HepG2 (cell line): ENCODE data around the gene UCKL1. TPM values are rescaled to one million over a fixed set of nuclear protein-coding genes. Genes with fewer than 3 reads are reported as not detected.

Experiments
- EP300 ChIP-seq, 3 experiments: sonication (generic) in 1 of 3; formaldehyde crosslinking in 1 of 3; IDR thresholded peaks; 2 replicates each; pipeline versions ENCODE4 v1.5.1 to v1.6.1; 2011 to 2020; ENCODE audit warnings: low read depth in 2 of 3, low read length in 2 of 3, borderline replicate concordance in 1 of 3, improper control_type of control experiment in 1 of 3, mild to moderate bottlenecking in 1 of 3, missing genetic modification reagents in 1 of 3, moderate library complexity in 1 of 3
- HDAC2 ChIP-seq: sonication (generic); formaldehyde crosslinking; IDR thresholded peaks from 2 replicates; pipeline ENCODE4 v1.4.0; 2020; ENCODE audit warnings: missing genetic modification reagents
- HNRNPL ChIP-seq: fragments of 200-400 bp; formaldehyde crosslinking; IDR thresholded peaks from 2 replicates; pipeline ENCODE4 v1.6.1; 2017; ENCODE audit warnings: mild to moderate bottlenecking, low read depth, low read length
- JUND ChIP-seq: sonication (generic); formaldehyde crosslinking; IDR thresholded peaks from 2 replicates; pipeline ENCODE4 v1.8.0; 2022; ENCODE audit warnings: mild to moderate bottlenecking, missing genetic modification reagents
- MTA3 ChIP-seq: sonication (generic); formaldehyde crosslinking; IDR thresholded peaks from 2 replicates; pipeline ENCODE4 v1.4.0; 2020; ENCODE audit warnings: missing genetic modification reagents
- NR2F6 ChIP-seq, 2 experiments: IDR thresholded peaks; 2 replicates each; pipeline ENCODE4 v1.6.1; 2016; ENCODE audit warnings: antibody characterized with exemption in 1 of 2, mild to moderate bottlenecking in 1 of 2
- SRF ChIP-seq: IDR thresholded peaks from 2 replicates; pipeline ENCODE4 v1.6.1; 2011; ENCODE audit warnings: mild to moderate bottlenecking, low read depth, low read length, moderate library complexity
- TAF15 ChIP-seq: fragments of 200-400 bp; formaldehyde crosslinking; IDR thresholded peaks from one replicate; pipeline ENCODE4 v1.6.1; 2018; ENCODE audit warnings: mild to moderate bottlenecking, low read depth, low read length; ENCODE audit not compliant: poor library complexity, severe bottlenecking
- TBP ChIP-seq: sonication (generic); formaldehyde crosslinking; IDR thresholded peaks from 2 replicates; pipeline ENCODE4 v1.5.0; 2020; ENCODE audit warnings: missing genetic modification reagents
- ZBTB3 ChIP-seq: sonication (generic); formaldehyde crosslinking; IDR thresholded peaks from 2 replicates; pipeline ENCODE4 v1.4.0; 2020; ENCODE audit warnings: low read depth, mild to moderate bottlenecking, moderate library complexity, missing genetic modification reagents, borderline replicate concordance
- ZFYVE20 ChIP-seq: sonication (generic); formaldehyde crosslinking; IDR thresholded peaks from 2 replicates; pipeline ENCODE4 v1.8.0; 2023; ENCODE audit warnings: low read depth, mild to moderate bottlenecking, moderate library complexity, missing genetic modification reagents, borderline replicate concordance
- ZMYM3 ChIP-seq: sonication (generic); formaldehyde crosslinking; IDR thresholded peaks from 2 replicates; pipeline ENCODE4 v1.5.1; 2020; ENCODE audit warnings: mild to moderate bottlenecking, missing genetic modification reagents
- ZNF138 ChIP-seq: sonication (generic); formaldehyde crosslinking; IDR thresholded peaks from 2 replicates; pipeline ENCODE4 v1.5.0; 2020; ENCODE audit warnings: mild to moderate bottlenecking, low read depth, missing genetic modification reagents
- ZNF234 ChIP-seq: sonication (generic); formaldehyde crosslinking; conservative IDR thresholded peaks from 2 replicates; pipeline ENCODE4 v1.5.1; 2020; ENCODE audit warnings: mild to moderate bottlenecking, missing genetic modification reagents
- ZNF674 ChIP-seq: sonication (generic); formaldehyde crosslinking; IDR thresholded peaks from 2 replicates; pipeline ENCODE4 v1.5.0; 2020; ENCODE audit warnings: low read depth, mild to moderate bottlenecking, missing genetic modification reagents
- ZNF678 ChIP-seq: sonication (generic); formaldehyde crosslinking; IDR thresholded peaks from 2 replicates; pipeline ENCODE4 v1.4.0; 2020; ENCODE audit warnings: mild to moderate bottlenecking, missing genetic modification reagents
- ZNF776 ChIP-seq: sonication (generic); formaldehyde crosslinking; IDR thresholded peaks from 2 replicates; pipeline ENCODE4 v1.4.0; 2020; ENCODE audit warnings: mild to moderate bottlenecking, missing genetic modification reagents
- polyA plus RNA-seq, 8 experiments: library from polyadenylated mRNA; depleted of rRNA in 3 of 8; stranded (reverse) in 7 of 8; unstranded in 1 of 8; fragments of >200 nt; fragmentation: Illumina TruSeq in 4 of 8; extraction: Trizol in 4 of 8; gene quantifications; 2 replicates each; pipeline versions ENCODE4 v1.2.1 to v1.2.3, GENCODE V29; 2011 to 2016; ENCODE audit warnings: low read depth in 4 of 8, missing spikeins in 1 of 8, mixed read lengths in 1 of 8; ENCODE audit not compliant: insufficient read depth in 1 of 8
- total RNA-seq, 5 experiments: library from RNA; depleted of rRNA; stranded (reverse); fragments of >200 nt; fragmentation: Illumina TruSeq; extraction: Trizol; gene quantifications; 2 replicates each; pipeline ENCODE4 v1.2.3, GENCODE V29; 2016; ENCODE audit warnings: low read depth in 1 of 5
- TF ChIP-seq, protein P1 (sequence below): sonication (generic); formaldehyde crosslinking; IDR thresholded peaks from 2 replicates; pipeline ENCODE4 v1.4.0; 2020; ENCODE audit warnings: missing genetic modification reagents
- TF ChIP-seq, protein P2 (sequence below): sonication (generic); formaldehyde crosslinking; IDR thresholded peaks from 2 replicates; pipeline ENCODE4 v1.5.1; 2020; ENCODE audit warnings: mild to moderate bottlenecking, missing genetic modification reagents, moderate library complexity
- TF ChIP-seq, protein P3 (sequence below): sonication (generic); formaldehyde crosslinking; conservative IDR thresholded peaks from 2 replicates; pipeline ENCODE4 v1.8.0; 2022; ENCODE audit warnings: low read depth, missing genetic modification reagents

Gene UCKL1
- total and polyA plus RNA-seq, 2 of the 13 experiments (the other 11 are each of a cell fraction or from before 2014, with no cell fraction given) = 50.2 to 126 TPM

DNA sequence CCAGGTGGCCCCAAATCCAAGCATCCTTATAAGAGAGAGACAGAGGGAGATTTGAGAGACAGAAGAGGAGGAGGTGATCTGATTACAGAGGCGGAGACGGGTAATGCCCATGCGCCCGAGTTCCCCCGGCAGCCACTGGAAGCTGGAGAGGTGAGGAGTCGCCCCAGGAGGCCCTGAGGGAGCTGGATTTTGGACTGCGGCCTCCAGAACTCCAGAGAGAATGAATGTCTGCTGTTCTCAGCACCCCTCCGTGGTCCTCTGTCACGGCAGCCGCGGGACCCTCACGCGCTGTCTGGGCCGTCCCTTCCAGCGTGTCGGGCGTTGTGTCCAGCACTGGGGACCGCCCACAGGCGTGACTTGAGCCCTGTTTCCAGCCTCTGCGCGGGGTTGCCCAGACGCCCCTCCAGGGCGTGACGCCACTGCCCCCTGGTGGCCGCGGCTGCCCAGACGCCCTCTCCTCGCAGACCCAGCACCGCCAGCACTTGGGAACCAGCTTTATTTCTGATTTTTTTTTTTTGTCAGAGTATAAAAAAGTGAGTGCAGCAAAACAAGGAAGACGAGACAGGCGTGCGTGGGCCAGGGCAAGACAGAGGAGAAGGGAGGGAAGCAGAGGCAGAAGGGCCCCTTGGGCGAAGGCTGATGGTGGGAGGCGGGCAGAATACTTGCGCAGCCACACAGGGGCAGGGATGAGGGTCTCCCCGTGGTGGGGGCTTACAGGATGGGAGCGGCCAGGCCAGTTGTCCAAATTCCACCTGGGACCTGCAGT lies 17.6 kb upstream of the UCKL1 start (continued):
- TF ChIP-seq, protein P1, sequence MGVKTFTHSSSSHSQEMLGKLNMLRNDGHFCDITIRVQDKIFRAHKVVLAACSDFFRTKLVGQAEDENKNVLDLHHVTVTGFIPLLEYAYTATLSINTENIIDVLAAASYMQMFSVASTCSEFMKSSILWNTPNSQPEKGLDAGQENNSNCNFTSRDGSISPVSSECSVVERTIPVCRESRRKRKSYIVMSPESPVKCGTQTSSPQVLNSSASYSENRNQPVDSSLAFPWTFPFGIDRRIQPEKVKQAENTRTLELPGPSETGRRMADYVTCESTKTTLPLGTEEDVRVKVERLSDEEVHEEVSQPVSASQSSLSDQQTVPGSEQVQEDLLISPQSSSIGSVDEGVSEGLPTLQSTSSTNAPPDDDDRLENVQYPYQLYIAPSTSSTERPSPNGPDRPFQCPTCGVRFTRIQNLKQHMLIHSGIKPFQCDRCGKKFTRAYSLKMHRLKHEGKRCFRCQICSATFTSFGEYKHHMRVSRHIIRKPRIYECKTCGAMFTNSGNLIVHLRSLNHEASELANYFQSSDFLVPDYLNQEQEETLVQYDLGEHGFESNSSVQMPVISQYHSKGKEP = no peak; the same call in 1 of the 2 replicates
- TF ChIP-seq, protein P2, sequence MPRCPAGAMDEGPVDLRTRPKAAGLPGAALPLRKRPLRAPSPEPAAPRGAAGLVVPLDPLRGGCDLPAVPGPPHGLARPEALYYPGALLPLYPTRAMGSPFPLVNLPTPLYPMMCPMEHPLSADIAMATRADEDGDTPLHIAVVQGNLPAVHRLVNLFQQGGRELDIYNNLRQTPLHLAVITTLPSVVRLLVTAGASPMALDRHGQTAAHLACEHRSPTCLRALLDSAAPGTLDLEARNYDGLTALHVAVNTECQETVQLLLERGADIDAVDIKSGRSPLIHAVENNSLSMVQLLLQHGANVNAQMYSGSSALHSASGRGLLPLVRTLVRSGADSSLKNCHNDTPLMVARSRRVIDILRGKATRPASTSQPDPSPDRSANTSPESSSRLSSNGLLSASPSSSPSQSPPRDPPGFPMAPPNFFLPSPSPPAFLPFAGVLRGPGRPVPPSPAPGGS (CRISPR knock-in tag) = peak; percentile 65
- TF ChIP-seq MTA3 (CRISPR knock-in tag) = no peak
- TF ChIP-seq EP300 (IDR thresholded peaks at IDR 0.05; ENCODE audit: low read depth in 2 of 2, low read length in 2 of 2) = peak in 1 of 2 experiments; percentile 52; a peak in 1 of 4 replicates
- peak; percentile 41; the same call in 1 of the 2 replicates for TF ChIP-seq EP300 (CRISPR knock-in tag; IDR thresholded peaks at IDR 0.05; ENCODE audit: borderline replicate concordance)
- no peak; the same call in 1 of the 2 replicates for TF ChIP-seq NR2F6 (IDR thresholded peaks at IDR 0.05)
- peak; percentile 82 for TF ChIP-seq NR2F6 (CRISPR knock-in tag; IDR thresholded peaks at IDR 0.05)
- peak; percentile 48; the same call in 1 of the 2 replicates for TF ChIP-seq SRF
- no peak for TF ChIP-seq ZFYVE20 (CRISPR knock-in tag)
- TF ChIP-seq TAF15 = peak; percentile 98
- 0 out of 2 replicates have a peak, but pooled peaks have one; percentile 94 for TF ChIP-seq TBP
- TF ChIP-seq ZBTB3 (CRISPR knock-in tag) = no peak
- peak; percentile 87 for TF ChIP-seq HDAC2 (CRISPR knock-in tag)
- peak; percentile 76; the same call in 1 of the 2 replicates for TF ChIP-seq ZNF138 (CRISPR knock-in tag)
- TF ChIP-seq ZNF678 (CRISPR knock-in tag) = no peak; the same call in 1 of the 2 replicates
- no peak for TF ChIP-seq JUND (CRISPR knock-in tag)
- TF ChIP-seq HNRNPL = peak; percentile 82
- no peak for TF ChIP-seq ZNF674 (CRISPR knock-in tag)
- peak; percentile 60; the same call in 1 of the 2 replicates for TF ChIP-seq ZNF776
- TF ChIP-seq ZMYM3 (CRISPR knock-in tag) = peak; percentile 22; the same call in 1 of the 2 replicates
- TF ChIP-seq, protein P3, sequence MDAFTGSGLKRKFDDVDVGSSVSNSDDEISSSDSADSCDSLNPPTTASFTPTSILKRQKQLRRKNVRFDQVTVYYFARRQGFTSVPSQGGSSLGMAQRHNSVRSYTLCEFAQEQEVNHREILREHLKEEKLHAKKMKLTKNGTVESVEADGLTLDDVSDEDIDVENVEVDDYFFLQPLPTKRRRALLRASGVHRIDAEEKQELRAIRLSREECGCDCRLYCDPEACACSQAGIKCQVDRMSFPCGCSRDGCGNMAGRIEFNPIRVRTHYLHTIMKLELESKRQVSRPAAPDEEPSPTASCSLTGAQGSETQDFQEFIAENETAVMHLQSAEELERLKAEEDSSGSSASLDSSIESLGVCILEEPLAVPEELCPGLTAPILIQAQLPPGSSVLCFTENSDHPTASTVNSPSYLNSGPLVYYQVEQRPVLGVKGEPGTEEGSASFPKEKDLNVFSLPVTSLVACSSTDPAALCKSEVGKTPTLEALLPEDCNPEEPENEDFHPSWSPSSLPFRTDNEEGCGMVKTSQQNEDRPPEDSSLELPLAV (CRISPR knock-in tag) = no peak
- no peak for TF ChIP-seq ZNF234
